ENCODE measurements around the gene ADCY3. TPM values are rescaled to one million over a fixed set of nuclear protein-coding genes. Genes with fewer than 3 reads are reported as not detected.

The ADCY3 gene
- total and polyA plus RNA-seq, 2 experiments from 2014 or later: 13.8 to 15.0 TPM

- H3K9me2 ChIP-seq (replicated peaks; ENCODE audit: insufficient read depth): no peaks in the 10 kb centered on the region
- no peak overlapping the region for H3K27ac ChIP-seq
- no peak overlapping the region for H3K4me2 ChIP-seq
- DNase-seq (ENCODE audit: low spot score): no peak
- no peak for TF ChIP-seq EZH2 (IDR thresholded peaks at IDR 0.05; ENCODE audit: borderline replicate concordance)
- TF ChIP-seq CTCF (IDR thresholded peaks at IDR 0.05; ENCODE audit: poor library complexity): no peak
- no peak for TF ChIP-seq EZH2phosphoT487 (IDR thresholded peaks at IDR 0.05; ENCODE audit: low read depth, severe bottlenecking, unreplicated experiment)
- no peaks in the 10 kb centered on the region for H3K9me3 ChIP-seq (ENCODE audit: low read depth)
- H3K4me1 ChIP-seq (ENCODE audit: insufficient read depth): no peaks in the 10 kb centered on the region
- H3K79me2 ChIP-seq: no peaks in the 10 kb centered on the region
- no peak overlapping the region for H3K4me3 ChIP-seq
- H3K27me3 ChIP-seq: no peaks in the 10 kb centered on the region
- H3K36me3 ChIP-seq (replicated peaks; ENCODE audit: insufficient read depth, low read depth): no peaks in the 10 kb centered on the region
- H4K20me1 ChIP-seq (ENCODE audit: insufficient read depth, poor library complexity, severe bottlenecking): no peaks in the 10 kb centered on the region
- 77% methylated on average over 6 of the region's 6 CpGs for WGBS (ENCODE audit: low lambda C conversion rate, missing lambda C conversion rate)
- no peak overlapping the region for H2AFZ ChIP-seq
These were observed 19.3 kb upstream of the ADCY3 start for GRCh38 chr2:24939353-24939752.

GRCh38 chr2:24937236-24937635, 17.2 kb upstream of the ADCY3 start:
- no peaks in the 10 kb centered on the region for H3K27me3 ChIP-seq
- 75% methylated on average over 2 of the region's 2 CpGs for WGBS (ENCODE audit: low lambda C conversion rate, missing lambda C conversion rate)
- no peak for TF ChIP-seq EZH2phosphoT487 (IDR thresholded peaks at IDR 0.05; ENCODE audit: low read depth, severe bottlenecking, unreplicated experiment)
- no peak for TF ChIP-seq EZH2 (IDR thresholded peaks at IDR 0.05; ENCODE audit: borderline replicate concordance)
- TF ChIP-seq CTCF (IDR thresholded peaks at IDR 0.05; ENCODE audit: poor library complexity): no peak

DNA sequence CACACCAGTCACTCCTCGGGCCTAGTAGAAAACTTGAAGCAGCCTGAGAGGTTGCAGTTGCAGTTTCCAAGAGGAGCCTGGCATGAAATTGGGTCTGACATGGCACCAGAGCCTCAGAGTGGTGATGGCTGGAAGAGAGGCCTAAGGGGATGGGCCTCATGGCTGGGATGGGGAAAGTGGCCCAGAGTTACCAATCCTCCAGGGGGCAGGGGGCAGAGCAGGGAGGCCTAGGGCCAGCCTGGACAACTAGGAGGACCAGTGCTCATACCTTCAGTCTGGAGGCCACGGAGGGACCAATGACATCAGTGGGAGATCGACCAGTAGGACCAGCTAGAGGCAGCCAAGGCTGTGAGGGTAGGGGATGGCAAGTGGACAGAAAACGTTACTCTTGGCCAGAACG, 15.1 kb upstream of the ADCY3 start:
- no peaks in the 10 kb centered on the region for H3K9me3 ChIP-seq (ENCODE audit: low read depth)
- TF ChIP-seq EZH2phosphoT487 (IDR thresholded peaks at IDR 0.05; ENCODE audit: low read depth, severe bottlenecking, unreplicated experiment) (no peak), EZH2 (IDR thresholded peaks at IDR 0.05; ENCODE audit: borderline replicate concordance) (no peak), CTCF (IDR thresholded peaks at IDR 0.05; ENCODE audit: poor library complexity) (no peak)
- WGBS (ENCODE audit: low lambda C conversion rate, missing lambda C conversion rate): 94% methylated on average over 5 of the region's 5 CpGs

More at GRCh38 chr2:24937236-24937635, 17.2 kb upstream of the ADCY3 start:
- Histone ChIP-seq H3K9me2 (replicated peaks; ENCODE audit: insufficient read depth) (no peaks in the 10 kb centered on the region), H3K27ac (no peak overlapping the region), H3K79me2 (no peaks in the 10 kb centered on the region), H3K4me2 (no peak overlapping the region), H3K4me3 (no peak overlapping the region), H2AFZ (no peak overlapping the region), H3K9me3 (ENCODE audit: low read depth) (no peaks in the 10 kb centered on the region), H3K36me3 (replicated peaks; ENCODE audit: insufficient read depth, low read depth) (no peaks in the 10 kb centered on the region), H3K4me1 (ENCODE audit: insufficient read depth) (no peaks in the 10 kb centered on the region), H4K20me1 (ENCODE audit: insufficient read depth, poor library complexity, severe bottlenecking) (no peaks in the 10 kb centered on the region)
- no peak for DNase-seq (ENCODE audit: low spot score)

GRCh38 chr2:24932715-24933114, 12.7 kb upstream of the ADCY3 start:
- H3K4me2 ChIP-seq: no peak overlapping the region
- H3K79me2 ChIP-seq: no peaks in the 10 kb centered on the region
- 92% methylated on average over 5 of the region's 5 CpGs for WGBS (ENCODE audit: low lambda C conversion rate, missing lambda C conversion rate)
- H2AFZ ChIP-seq: no peak overlapping the region
- H3K4me3 ChIP-seq: no peak overlapping the region
- H3K36me3 ChIP-seq (replicated peaks; ENCODE audit: insufficient read depth, low read depth): no peaks in the 10 kb centered on the region
- H3K4me1 ChIP-seq (ENCODE audit: insufficient read depth): no peaks in the 10 kb centered on the region
- no peak for TF ChIP-seq CTCF (IDR thresholded peaks at IDR 0.05; ENCODE audit: poor library complexity)
- no peak for TF ChIP-seq EZH2 (IDR thresholded peaks at IDR 0.05; ENCODE audit: borderline replicate concordance)
- TF ChIP-seq EZH2phosphoT487 (IDR thresholded peaks at IDR 0.05; ENCODE audit: low read depth, severe bottlenecking, unreplicated experiment): no peak
- no peak overlapping the region for H3K27ac ChIP-seq
- H3K9me2 ChIP-seq (replicated peaks; ENCODE audit: insufficient read depth): no peaks in the 10 kb centered on the region
- H4K20me1 ChIP-seq (ENCODE audit: insufficient read depth, poor library complexity, severe bottlenecking): no peaks in the 10 kb centered on the region
- no peak for DNase-seq (ENCODE audit: low spot score)
- no peaks in the 10 kb centered on the region for H3K9me3 ChIP-seq (ENCODE audit: low read depth)
- H3K27me3 ChIP-seq: no peaks in the 10 kb centered on the region

More for the DNA sequence above, 15.1 kb upstream of the ADCY3 start:
- no peaks in the 10 kb centered on the region for H3K27me3 ChIP-seq
- no peak overlapping the region for H3K27ac ChIP-seq
- no peaks in the 10 kb centered on the region for H4K20me1 ChIP-seq (ENCODE audit: insufficient read depth, poor library complexity, severe bottlenecking)
- H3K36me3 ChIP-seq (replicated peaks; ENCODE audit: insufficient read depth, low read depth): no peaks in the 10 kb centered on the region
- H3K4me3 ChIP-seq: no peak overlapping the region
- no peaks in the 10 kb centered on the region for H3K4me1 ChIP-seq (ENCODE audit: insufficient read depth)
- H3K9me2 ChIP-seq (replicated peaks; ENCODE audit: insufficient read depth): no peaks in the 10 kb centered on the region
- no peaks in the 10 kb centered on the region for H3K79me2 ChIP-seq
- DNase-seq (ENCODE audit: low spot score): no peak
- H2AFZ ChIP-seq: no peak overlapping the region
- H3K4me2 ChIP-seq: no peak overlapping the region
